ENCODE measurements around the gene HMX1.

The HMX1 gene

GRCh38 chr4:8891646-8892555 is 20.3 kb upstream of the HMX1 start:
- no peak for DNase-seq

GRCh38 chr4:8891255-8891645 is 19.6 kb upstream of the HMX1 start:
- DNase-seq = no peak

- DNase-seq = no peak
Observed at GRCh38 chr4:8888856-8889255, 17.2 kb upstream of the HMX1 start.

- DNase-seq = no peak
Observed at GRCh38 chr4:8886612-8887406, 15.2 kb upstream of the HMX1 start.

- no peak for DNase-seq
Observed at GRCh38 chr4:8882239-8882638, 10.6 kb upstream of the HMX1 start.

GRCh38 chr4:8880851-8881250 is 9.2 kb upstream of the HMX1 start:
- no peak for DNase-seq

- DNase-seq = no peak
Observed at GRCh38 chr4:8879574-8879973, 7.9 kb upstream of the HMX1 start.

- no peak for DNase-seq
Observed at GRCh38 chr4:8878421-8878820, 6.8 kb upstream of the HMX1 start.

- DNase-seq = no peak
Observed at GRCh38 chr4:8877780-8878040, 6.1 kb upstream of the HMX1 start.

- DNase-seq = no peak
Observed at GRCh38 chr4:8876982-8877779, 5.5 kb upstream of the HMX1 start.

GRCh38 chr4:8874896-8875680 is 3.4 kb upstream of the HMX1 start:
- no peak for DNase-seq

GRCh38 chr4:8874003-8874895 is 2.6 kb upstream of the HMX1 start:
- no peak for DNase-seq

- no peak for DNase-seq
Observed at GRCh38 chr4:8872402-8873291, 1.0 kb upstream of the HMX1 start.

GRCh38 chr4:8870647-8871416 is 807 bp downstream of the HMX1 start:
- DNase-seq = no peak

GRCh38 chr4:8869898-8870646 is 1.6 kb downstream of the HMX1 start:
- DNase-seq = no peak

- DNase-seq = no peak
Observed at GRCh38 chr4:8869002-8869897, 2.4 kb downstream of the HMX1 start.

GRCh38 chr4:8868321-8869001 is 3.2 kb downstream of the HMX1 start:
- DNase-seq = no peak

Data from stimulated activated CD4-positive, alpha-beta T cell treated with anti-CD3 and anti-CD28 coated beads, Interleukin-4, amount 100 ng/mL, for 24 hours (primary cell).